CD4-positive, alpha-beta T cell (primary cell): ENCODE data around the gene YWHAG. TPM values are rescaled to one million over a fixed set of nuclear protein-coding genes. Genes with fewer than 3 reads are reported as not detected.

ENCODE experiments used
- ATAC-seq: fragments of 200-7000 bp; cut with Tn5 transposase; one replicate; pipeline ENCODE4 v1.10.0; 2022; ENCODE audit warnings: mild to moderate bottlenecking; ENCODE audit not compliant: poor library complexity
- CTCF ChIA-PET: fragments of 350-600 bp; sonication (Branson Sonifier 250); formaldehyde crosslinking; loops from one replicate; lab custom pipeline; 2021; ENCODE audit warnings: antibody characterized with exemption, inconsistent platforms; lab: Charles Lee
- POLR2A ChIA-PET: fragments of 350-600 bp; sonication (Branson Sonifier 250); formaldehyde crosslinking; loops from one replicate; lab custom pipeline; 2021; ENCODE audit warnings: antibody characterized with exemption, inconsistent platforms; lab: Charles Lee
- DNase-seq, 14 experiments: peaks; one replicate each; pipeline ENCODE4 v3.0.0-alpha.2; 2013 to 2020; ENCODE audit warnings: mixed read lengths in 2 of 14
- H3K27ac ChIP-seq, 2 donors: one replicate each; pipeline versions ENCODE4 v1.5.1 to v1.7.0; 2013; ENCODE audit warnings: low read length in 2 of 2, low read depth in 1 of 2, mild to moderate bottlenecking in 1 of 2
- H3K27me3 ChIP-seq, 2 experiments: 1 replicate in 1 of 2; 2 replicates in 1 of 2; pipeline versions ENCODE4 v1.6.1 to v1.7.0; 2013; ENCODE audit warnings: low read length in 2 of 2, control low read depth in 1 of 2, mild to moderate bottlenecking in 1 of 2, moderate library complexity in 1 of 2; ENCODE audit not compliant: insufficient read depth in 2 of 2, control insufficient read depth in 1 of 2
- H3K36me3 ChIP-seq: one replicate; pipeline ENCODE4 v1.6.1; 2013; ENCODE audit warnings: low read length, control low read depth; ENCODE audit not compliant: insufficient read depth
- H3K4me1 ChIP-seq: one replicate; pipeline ENCODE4 v1.6.1; 2013; ENCODE audit warnings: low read length, control low read depth; ENCODE audit not compliant: insufficient read depth
- H3K4me3 ChIP-seq: one replicate; pipeline ENCODE4 v1.5.1; 2013; ENCODE audit warnings: mild to moderate bottlenecking, low read length, moderate library complexity
- H3K9me3 ChIP-seq, 2 experiments: 1 replicate in 1 of 2; 2 replicates in 1 of 2; pipeline versions ENCODE4 v1.6.1 to v1.7.0; 2013; ENCODE audit warnings: low read length in 2 of 2, mild to moderate bottlenecking in 2 of 2, control low read depth in 1 of 2, moderate library complexity in 1 of 2; ENCODE audit not compliant: control insufficient read depth in 1 of 2, insufficient read depth in 1 of 2
- H3K27ac Mint-ChIP-seq: one replicate; pipeline ENCODE4 v1.8.0; 2020; ENCODE audit warnings: mixed read lengths
- H3K27me3 Mint-ChIP-seq: one replicate; pipeline ENCODE4 v1.8.0; 2021; ENCODE audit warnings: mixed read lengths
- H3K36me3 Mint-ChIP-seq: one replicate; pipeline ENCODE4 v1.8.0; 2021; ENCODE audit warnings: low read depth, mixed read lengths
- H3K4me1 Mint-ChIP-seq: one replicate; pipeline ENCODE4 v1.8.0; 2021; ENCODE audit warnings: low read depth, mixed read lengths
- H3K4me3 Mint-ChIP-seq: one replicate; pipeline ENCODE4 v1.8.0; 2020; ENCODE audit warnings: mild to moderate bottlenecking, mixed read lengths
- H3K9me3 Mint-ChIP-seq: one replicate; pipeline ENCODE4 v1.8.0; 2020; ENCODE audit warnings: mixed read lengths
- intact Hi-C, 2 experiments: fragments of 100-400 bp; cut with DNase I in 1 of 2; cut with micrococcal nuclease in 1 of 2; formaldehyde crosslinking; loops; one replicate each; pipeline versions ENCODE4 v1.15.1 to v1.9.0; 2023 to 2025; cut with DNase I, micrococcal nuclease
- total RNA-seq, 174 experiments: library from RNA in 2 of 174; stranded (reverse) in 2 of 174; gene quantifications; one replicate each; pipeline ENCODE4 v1.2.3 and lab custom pipeline; 2021 to 2026
- TF ChIP-seq, protein P1 (sequence below): fragments of 200-600 bp; IDR thresholded peaks from one replicate; pipeline ENCODE4 v1.8.0; 2022; ENCODE audit warnings: antibody characterized with exemption, mild to moderate bottlenecking

Gene YWHAG
- total RNA-seq, 2 experiments from 2014 or later, result 23.4 to 24.3 TPM

DNA sequence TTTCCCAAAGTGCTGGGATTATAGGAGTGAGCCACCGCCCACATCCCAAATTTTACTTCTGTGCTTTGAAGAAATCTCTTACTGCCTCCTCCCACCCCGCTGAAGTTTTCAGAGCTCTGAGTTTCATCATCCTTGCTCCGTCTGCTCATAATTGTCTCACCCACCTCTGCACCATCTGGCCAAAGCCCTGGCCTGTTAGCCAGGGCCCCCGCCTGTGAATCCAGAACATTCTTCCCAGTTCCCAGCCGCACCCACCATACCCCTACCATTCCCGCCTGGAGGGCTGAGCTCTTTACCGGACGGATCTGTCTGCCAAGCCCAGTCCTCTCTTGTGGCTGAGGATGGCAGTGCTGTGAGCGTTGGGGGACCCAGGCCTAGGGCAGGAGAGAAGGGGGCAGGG, 36.2 kb upstream of the YWHAG start:
- ChIA-PET POLR2A (interaction anchor here (1.0 to 3.6 kb wide), 2 partner anchors 27 to 36 kb away, joined by 3 to 27 read pairs; partner anchors contain the start of gene YWHAG), CTCF (no interaction called here)
- intact Hi-C loops, result loop anchor here (1.0 to 10.0 kb wide), 6 partner anchors 36 to 1140 kb away; partner anchors contain the start of genes HIP1 (in 1 of the 2), POR (in 1 of the 2), PTPN12 (in 1 of the 2) and YWHAG (in 1 of the 2)
- no peak overlapping the region for H3K27ac ChIP-seq
- Mint-ChIP-seq H3K4me1 (peaks cover 22% of the 10 kb centered on the region), H3K27ac (peak overlapping the region; percentile 76), H3K27me3 (no peaks in the 10 kb centered on the region), H3K9me3 (no peaks in the 10 kb centered on the region), H3K4me3 (peak overlapping the region; percentile 73), H3K36me3 (no peaks in the 10 kb centered on the region)
- no peaks in the 10 kb centered on the region for H3K9me3 ChIP-seq
- H3K27me3 ChIP-seq, result no peaks in the 10 kb centered on the region
- ATAC-seq (no peak), DNase-seq (no peak)
- H3K4me1 ChIP-seq, result peaks cover 33% of the 10 kb centered on the region
- H3K36me3 ChIP-seq, result no peaks in the 10 kb centered on the region
- TF ChIP-seq, protein P1, sequence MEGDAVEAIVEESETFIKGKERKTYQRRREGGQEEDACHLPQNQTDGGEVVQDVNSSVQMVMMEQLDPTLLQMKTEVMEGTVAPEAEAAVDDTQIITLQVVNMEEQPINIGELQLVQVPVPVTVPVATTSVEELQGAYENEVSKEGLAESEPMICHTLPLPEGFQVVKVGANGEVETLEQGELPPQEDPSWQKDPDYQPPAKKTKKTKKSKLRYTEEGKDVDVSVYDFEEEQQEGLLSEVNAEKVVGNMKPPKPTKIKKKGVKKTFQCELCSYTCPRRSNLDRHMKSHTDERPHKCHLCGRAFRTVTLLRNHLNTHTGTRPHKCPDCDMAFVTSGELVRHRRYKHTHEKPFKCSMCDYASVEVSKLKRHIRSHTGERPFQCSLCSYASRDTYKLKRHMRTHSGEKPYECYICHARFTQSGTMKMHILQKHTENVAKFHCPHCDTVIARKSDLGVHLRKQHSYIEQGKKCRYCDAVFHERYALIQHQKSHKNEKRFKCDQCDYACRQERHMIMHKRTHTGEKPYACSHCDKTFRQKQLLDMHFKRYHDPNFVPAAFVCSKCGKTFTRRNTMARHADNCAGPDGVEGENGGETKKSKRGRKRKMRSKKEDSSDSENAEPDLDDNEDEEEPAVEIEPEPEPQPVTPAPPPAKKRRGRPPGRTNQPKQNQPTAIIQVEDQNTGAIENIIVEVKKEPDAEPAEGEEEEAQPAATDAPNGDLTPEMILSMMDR, result no peak
- H3K4me3 ChIP-seq, result no peak overlapping the region

DNA sequence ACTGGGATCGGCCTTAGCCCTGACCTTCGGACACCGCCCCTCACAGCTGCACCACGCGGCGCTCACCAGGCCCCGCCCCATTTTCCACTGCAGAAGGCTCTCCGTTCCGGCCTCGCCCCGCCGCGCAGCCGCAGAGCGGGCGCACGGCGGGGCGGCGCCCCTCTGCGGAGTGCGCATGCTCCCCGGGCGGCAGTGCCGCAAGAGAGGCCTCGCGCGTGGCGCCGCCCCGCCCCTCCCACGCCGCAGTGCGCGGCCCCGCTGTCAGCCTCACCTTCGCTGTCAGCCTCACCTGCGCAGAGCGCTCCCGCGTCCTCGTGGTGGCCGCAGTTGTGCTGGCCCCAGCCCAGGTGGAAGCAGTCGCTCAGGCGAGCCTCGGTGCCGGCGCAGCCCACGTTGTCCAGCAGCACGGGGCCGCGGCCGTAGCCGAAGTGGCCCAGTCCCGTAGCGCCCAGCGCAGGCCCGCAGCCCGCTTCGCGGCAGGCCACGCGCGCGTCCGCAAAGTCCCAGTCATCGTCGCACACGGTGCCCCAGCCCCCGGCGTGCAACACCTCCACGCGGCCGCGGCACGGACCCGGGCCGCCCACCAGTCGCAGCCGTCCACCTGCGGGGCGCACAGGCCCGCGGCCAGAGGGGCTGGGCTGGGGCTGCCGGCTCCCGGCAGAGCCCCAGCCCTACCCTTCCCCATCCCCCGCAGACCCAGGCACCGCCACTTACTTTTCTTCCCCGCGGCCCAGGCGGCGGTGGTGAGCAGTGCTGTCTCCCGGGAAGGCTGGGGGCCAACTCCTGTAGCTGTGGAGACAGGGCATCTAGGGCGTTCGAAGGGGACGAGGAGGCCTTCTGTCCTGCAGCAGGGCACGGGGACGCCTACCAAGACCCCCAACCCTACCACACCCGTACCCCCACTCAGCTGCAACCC, 34.6 kb upstream of the YWHAG start:
- H3K4me1 Mint-ChIP-seq, result peaks cover 22% of the 10 kb centered on the region
- H3K4me3 Mint-ChIP-seq, result peak overlapping the region; percentile 88
- DNase-seq (peak; percentile 81 to 97 (median 90)), ATAC-seq (peak; percentile 81)
- no peaks in the 10 kb centered on the region for H3K36me3 ChIP-seq
- no peaks in the 10 kb centered on the region for H3K9me3 Mint-ChIP-seq
- intact Hi-C loops, result loop anchor here (5.0 to 10.0 kb wide), 4 partner anchors 36 to 1141 kb away; partner anchors contain the start of genes HIP1 (in 1 of the 2), POR (in 1 of the 2), PTPN12 (in 1 of the 2) and YWHAG (in 1 of the 2)
- TF ChIP-seq, protein P1, result no peak
- peaks cover 33% of the 10 kb centered on the region for H3K4me1 ChIP-seq
- CTCF ChIA-PET, result interaction anchor here (1.1 kb wide), 1 partner anchor 79 kb away, joined by 3 read pairs; no protein-coding TSS in a partner anchor
- no peaks in the 10 kb centered on the region for H3K36me3 Mint-ChIP-seq
- no peaks in the 10 kb centered on the region for H3K27me3 Mint-ChIP-seq
- peak overlapping the region; percentile 60 for H3K4me3 ChIP-seq
- H3K27ac Mint-ChIP-seq, result peak overlapping the region; percentile 88
- H3K27ac ChIP-seq, result peak overlapping the region; percentile 42 to 46
- no peaks in the 10 kb centered on the region for H3K27me3 ChIP-seq
- POLR2A ChIA-PET, result interaction anchor here (0.6 to 3.6 kb wide), 5 partner anchors 34 to 227 kb away, joined by 3 to 27 read pairs (median 4); partner anchors contain the start of gene YWHAG
- no peaks in the 10 kb centered on the region for H3K9me3 ChIP-seq

DNA sequence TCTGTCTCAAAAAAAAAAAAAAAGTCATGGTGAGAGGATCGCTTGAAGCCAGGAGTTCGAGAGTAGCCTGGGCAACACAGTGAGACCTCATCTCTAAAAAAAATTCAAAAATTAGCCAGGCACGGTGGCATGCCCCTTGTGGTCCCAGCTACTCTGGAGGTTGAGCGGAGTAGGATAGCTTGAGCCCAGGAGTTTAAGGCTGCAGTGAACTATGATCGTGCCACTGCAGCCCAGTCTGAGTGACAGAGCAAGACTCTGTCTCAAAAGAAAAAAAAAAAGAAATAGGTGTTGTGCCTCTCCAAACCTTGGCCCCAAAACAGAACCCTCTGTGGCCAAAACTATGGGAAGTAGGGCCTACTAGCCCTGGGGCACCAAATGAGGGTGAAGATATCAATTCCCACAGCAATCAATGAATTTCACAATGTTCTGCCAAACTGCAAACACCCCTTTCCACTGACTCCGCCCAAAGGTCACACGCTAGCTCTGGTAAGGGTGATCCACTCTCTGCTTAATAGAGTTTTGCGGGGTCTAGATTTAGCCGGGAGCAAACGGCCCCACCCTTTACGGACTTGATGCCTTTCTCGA, 33.8 kb upstream of the YWHAG start:
- Histone ChIP-seq H3K27me3 (no peaks in the 10 kb centered on the region), H3K36me3 (no peaks in the 10 kb centered on the region), H3K4me1 (peaks cover 28% of the 10 kb centered on the region), H3K9me3 (no peaks in the 10 kb centered on the region), H3K27ac (peak overlapping the region in 1 of 2 donors; percentile 42), H3K4me3 (peak overlapping the region; percentile 60)
- no peak for DNase-seq
- POLR2A ChIA-PET, result interaction anchor here (0.6 to 3.6 kb wide), 5 partner anchors 34 to 226 kb away, joined by 3 to 27 read pairs (median 4); partner anchors contain the start of gene YWHAG
- Mint-ChIP-seq H3K27me3 (no peaks in the 10 kb centered on the region), H3K27ac (peak overlapping the region; percentile 88), H3K4me3 (peak overlapping the region; percentile 88), H3K4me1 (peaks cover 16% of the 10 kb centered on the region), H3K9me3 (no peaks in the 10 kb centered on the region), H3K36me3 (no peaks in the 10 kb centered on the region)
- CTCF ChIA-PET, result interaction anchor here (1.1 kb wide), 1 partner anchor 78 kb away, joined by 3 read pairs; no protein-coding TSS in a partner anchor
- intact Hi-C loops, result loop anchor here (1.0 to 10.0 kb wide), 5 partner anchors 31 to 1142 kb away; partner anchors contain the start of genes HIP1 (in 1 of the 2), POR (in 1 of the 2), PTPN12 (in 1 of the 2) and YWHAG (in 1 of the 2)
- peak; percentile 41 for ATAC-seq
- TF ChIP-seq, protein P1, result no peak
